ENCODE results near the gene MAP6. TPM values are rescaled to one million over a fixed set of nuclear protein-coding genes. Genes with fewer than 3 reads are reported as not detected.

Gene MAP6
- total and polyA plus RNA-seq, 3 experiments from 2014 or later: 0.07 to 0.16 TPM; not detected in 1

GRCh38 chr11:75616281-75616680, 52.6 kb downstream of the MAP6 start:
- H3K4me3 Mint-ChIP-seq: no peak overlapping the region

GRCh38 chr11:75615751-75616150, 53.1 kb downstream of the MAP6 start:
- ChIA-PET POLR2A (no interaction called here), CTCF (interaction anchor here (0.6 kb wide), 1 partner anchor 8 kb away, joined by 4 read pairs; no protein-coding TSS in a partner anchor)
- no peak overlapping the region for H3K4me3 Mint-ChIP-seq
- H3K27ac Mint-ChIP-seq: no peak overlapping the region
- H3K27ac ChIP-seq (ENCODE audit: low read depth, low read length): no peak overlapping the region
- H3K9me3 ChIP-seq (ENCODE audit: low read length): no peaks in the 10 kb centered on the region
- H3K9me3 Mint-ChIP-seq: peaks cover 0 to 2% (median 0%) of the 10 kb centered on the region in 5 donors
- no peaks in the 10 kb centered on the region for H3K4me1 Mint-ChIP-seq
- no peak for DNase-seq
- H3K27me3 Mint-ChIP-seq: peaks cover 11 to 26% of the 10 kb centered on the region in 2 donors
- H3K36me3 ChIP-seq (ENCODE audit: insufficient read depth, low read length): no peaks in the 10 kb centered on the region
- no peak overlapping the region for H3K4me3 ChIP-seq (ENCODE audit: low read length)
- no peaks in the 10 kb centered on the region for H3K27me3 ChIP-seq (ENCODE audit: insufficient read depth, low read length, poor library complexity, severe bottlenecking)
- H3K36me3 Mint-ChIP-seq: peaks cover 0 to 1% (median 0%) of the 10 kb centered on the region in 3 donors
- H3K4me1 ChIP-seq (ENCODE audit: insufficient read depth, low read length): no peaks in the 10 kb centered on the region

More at GRCh38 chr11:75616281-75616680, 52.6 kb downstream of the MAP6 start:
- no peaks in the 10 kb centered on the region for H3K27me3 ChIP-seq (ENCODE audit: insufficient read depth, low read length, poor library complexity, severe bottlenecking)
- ChIA-PET POLR2A (no interaction called here), CTCF (interaction anchor here (1.1 kb wide), 1 partner anchor 9 kb away, joined by 3 read pairs; no protein-coding TSS in a partner anchor)
- peaks cover 0 to 2% (median 0%) of the 10 kb centered on the region in 5 donors for H3K9me3 Mint-ChIP-seq
- H3K27ac Mint-ChIP-seq: no peak overlapping the region
- H3K36me3 Mint-ChIP-seq: peaks cover 0 to 1% (median 0%) of the 10 kb centered on the region in 3 donors
- H3K4me1 Mint-ChIP-seq: no peaks in the 10 kb centered on the region
- no peaks in the 10 kb centered on the region for H3K36me3 ChIP-seq (ENCODE audit: insufficient read depth, low read length)
- H3K27me3 Mint-ChIP-seq: peaks cover 11 to 26% of the 10 kb centered on the region in 2 donors
- H3K9me3 ChIP-seq (ENCODE audit: low read length): no peaks in the 10 kb centered on the region
- no peak overlapping the region for H3K4me3 ChIP-seq (ENCODE audit: low read length)
- no peak for DNase-seq
- no peak overlapping the region for H3K27ac ChIP-seq (ENCODE audit: low read depth, low read length)
- H3K4me1 ChIP-seq (ENCODE audit: insufficient read depth, low read length): no peaks in the 10 kb centered on the region

- CTCF ChIA-PET: no interaction called here
- no peak overlapping the region for H3K27ac Mint-ChIP-seq
These were observed 57.0 kb downstream of the MAP6 start for GRCh38 chr11:75611823-75612222.

GRCh38 chr11:75606099-75606498, 62.7 kb downstream of the MAP6 start:
- ChIA-PET POLR2A (no interaction called here), CTCF (no interaction called here)
- Histone ChIP-seq H3K27me3 (ENCODE audit: insufficient read depth, low read length, poor library complexity, severe bottlenecking) (no peaks in the 10 kb centered on the region), H3K4me1 (ENCODE audit: insufficient read depth, low read length) (no peaks in the 10 kb centered on the region), H3K27ac (ENCODE audit: low read depth, low read length) (no peak overlapping the region), H3K36me3 (ENCODE audit: insufficient read depth, low read length) (no peaks in the 10 kb centered on the region), H3K4me3 (ENCODE audit: low read length) (no peak overlapping the region), H3K9me3 (ENCODE audit: low read length) (no peaks in the 10 kb centered on the region)
- Mint-ChIP-seq H3K4me3 (no peak overlapping the region), H3K27me3 (peaks cover 10 to 27% of the 10 kb centered on the region in 2 donors), H3K36me3 (no peaks in the 10 kb centered on the region), H3K4me1 (no peaks in the 10 kb centered on the region), H3K9me3 (no peaks in the 10 kb centered on the region), H3K27ac (no peak overlapping the region)
- no peak for DNase-seq

More at GRCh38 chr11:75611823-75612222, 57.0 kb downstream of the MAP6 start:
- no peak for DNase-seq
- Histone ChIP-seq H3K4me3 (ENCODE audit: low read length) (no peak overlapping the region), H3K4me1 (ENCODE audit: insufficient read depth, low read length) (no peaks in the 10 kb centered on the region), H3K36me3 (ENCODE audit: insufficient read depth, low read length) (no peaks in the 10 kb centered on the region), H3K27me3 (ENCODE audit: insufficient read depth, low read length, poor library complexity, severe bottlenecking) (no peaks in the 10 kb centered on the region), H3K9me3 (ENCODE audit: low read length) (no peaks in the 10 kb centered on the region), H3K27ac (ENCODE audit: low read depth, low read length) (no peak overlapping the region)
- H3K4me3 Mint-ChIP-seq: no peak overlapping the region
- H3K9me3 Mint-ChIP-seq: no peaks in the 10 kb centered on the region
- peaks cover 0 to 1% (median 0%) of the 10 kb centered on the region in 3 donors for H3K36me3 Mint-ChIP-seq
- POLR2A ChIA-PET: no interaction called here
- H3K4me1 Mint-ChIP-seq: no peaks in the 10 kb centered on the region
- peaks cover 11 to 21% of the 10 kb centered on the region in 2 donors for H3K27me3 Mint-ChIP-seq

GRCh38 chr11:75603791-75604736, 64.8 kb downstream of the MAP6 start:
- CTCF ChIA-PET: no interaction called here
- H3K4me3 Mint-ChIP-seq: no peak overlapping the region
- no peaks in the 10 kb centered on the region for H3K9me3 Mint-ChIP-seq
- H3K27ac ChIP-seq (ENCODE audit: low read depth, low read length): no peak overlapping the region
- peaks cover 8 to 22% of the 10 kb centered on the region in 2 donors for H3K27me3 Mint-ChIP-seq
- no peaks in the 10 kb centered on the region for H3K27me3 ChIP-seq (ENCODE audit: insufficient read depth, low read length, poor library complexity, severe bottlenecking)
- no peaks in the 10 kb centered on the region for H3K9me3 ChIP-seq (ENCODE audit: low read length)
- no peaks in the 10 kb centered on the region for H3K4me1 Mint-ChIP-seq
- no peaks in the 10 kb centered on the region for H3K4me1 ChIP-seq (ENCODE audit: insufficient read depth, low read length)
- POLR2A ChIA-PET: no interaction called here
- H3K36me3 ChIP-seq (ENCODE audit: insufficient read depth, low read length): no peaks in the 10 kb centered on the region
- no peak for DNase-seq
- no peaks in the 10 kb centered on the region for H3K36me3 Mint-ChIP-seq
- H3K27ac Mint-ChIP-seq: no peak overlapping the region
- no peak overlapping the region for H3K4me3 ChIP-seq (ENCODE audit: low read length)

- Histone ChIP-seq H3K27ac (ENCODE audit: low read depth, low read length) (no peak overlapping the region), H3K27me3 (ENCODE audit: insufficient read depth, low read length, poor library complexity, severe bottlenecking) (no peaks in the 10 kb centered on the region), H3K4me1 (ENCODE audit: insufficient read depth, low read length) (no peaks in the 10 kb centered on the region), H3K36me3 (ENCODE audit: insufficient read depth, low read length) (no peaks in the 10 kb centered on the region), H3K4me3 (ENCODE audit: low read length) (no peak overlapping the region), H3K9me3 (ENCODE audit: low read length) (no peaks in the 10 kb centered on the region)
- Mint-ChIP-seq H3K27me3 (peaks cover 8 to 22% of the 10 kb centered on the region in 2 donors), H3K4me3 (no peak overlapping the region), H3K9me3 (no peaks in the 10 kb centered on the region), H3K36me3 (no peaks in the 10 kb centered on the region), H3K27ac (no peak overlapping the region), H3K4me1 (no peaks in the 10 kb centered on the region)
- no peak for DNase-seq
- ChIA-PET POLR2A (no interaction called here), CTCF (no interaction called here)
These were observed 65.9 kb downstream of the MAP6 start for GRCh38 chr11:75602951-75603350.

- H3K4me1 ChIP-seq (ENCODE audit: insufficient read depth, low read length): no peaks in the 10 kb centered on the region
- CTCF ChIA-PET: no interaction called here
- POLR2A ChIA-PET: no interaction called here
- no peak overlapping the region for H3K4me3 ChIP-seq (ENCODE audit: low read length)
- H3K9me3 ChIP-seq (ENCODE audit: low read length): no peaks in the 10 kb centered on the region
- H3K36me3 ChIP-seq (ENCODE audit: insufficient read depth, low read length): no peaks in the 10 kb centered on the region
- peaks cover 8 to 22% of the 10 kb centered on the region in 2 donors for H3K27me3 Mint-ChIP-seq
- DNase-seq: no peak
- peaks cover 2% of the 10 kb centered on the region for H3K27me3 ChIP-seq (ENCODE audit: insufficient read depth, low read length, poor library complexity, severe bottlenecking)
- H3K27ac ChIP-seq (ENCODE audit: low read depth, low read length): no peak overlapping the region
- no peaks in the 10 kb centered on the region for H3K36me3 Mint-ChIP-seq
- H3K4me1 Mint-ChIP-seq: no peaks in the 10 kb centered on the region
- H3K27ac Mint-ChIP-seq: no peak overlapping the region
- H3K9me3 Mint-ChIP-seq: no peaks in the 10 kb centered on the region
- no peak overlapping the region for H3K4me3 Mint-ChIP-seq
These were observed 67.3 kb downstream of the MAP6 start for GRCh38 chr11:75601494-75601893.

- Mint-ChIP-seq H3K27me3 (peaks cover 11 to 22% of the 10 kb centered on the region in 2 donors), H3K4me3 (no peak overlapping the region), H3K9me3 (no peaks in the 10 kb centered on the region), H3K27ac (no peak overlapping the region), H3K4me1 (no peaks in the 10 kb centered on the region), H3K36me3 (no peaks in the 10 kb centered on the region)
- H3K4me1 ChIP-seq (ENCODE audit: insufficient read depth, low read length): no peaks in the 10 kb centered on the region
- DNase-seq: no peak
- H3K36me3 ChIP-seq (ENCODE audit: insufficient read depth, low read length): no peaks in the 10 kb centered on the region
- H3K4me3 ChIP-seq (ENCODE audit: low read length): no peak overlapping the region
- peaks cover 3% of the 10 kb centered on the region for H3K27me3 ChIP-seq (ENCODE audit: insufficient read depth, low read length, poor library complexity, severe bottlenecking)
- no peak overlapping the region for H3K27ac ChIP-seq (ENCODE audit: low read depth, low read length)
- no peaks in the 10 kb centered on the region for H3K9me3 ChIP-seq (ENCODE audit: low read length)
- CTCF ChIA-PET: no interaction called here
- POLR2A ChIA-PET: no interaction called here
These were observed 68.5 kb downstream of the MAP6 start for GRCh38 chr11:75600356-75600755.
